CD14-positive monocyte (primary cell): Measurements from ENCODE around the gene FRMPD2. TPM values are rescaled to one million over a fixed set of nuclear protein-coding genes. Genes with fewer than 3 reads are reported as not detected.
A peak's percentile ranks its signal among the peaks of the same experiment; 100 is the strongest.

Experiments
- DNase-seq, 3 donors: peaks; one replicate each; pipeline ENCODE4 v3.0.0-alpha.2; 2011 to 2022
- H2AFZ ChIP-seq: 2 replicates; pipeline ENCODE4 v1.6.0; 2012; ENCODE audit warnings: mild to moderate bottlenecking, low read depth, low read length, inconsistent platforms; ENCODE audit not compliant: insufficient read depth, poor library complexity, severe bottlenecking
- H3K27ac ChIP-seq, 2 donors: 1 replicate in 1 of 2; 2 replicates in 1 of 2; pipeline ENCODE4 v1.5.1; 2012 to 2013; ENCODE audit warnings: low read length in 2 of 2, control low read depth in 1 of 2, inconsistent platforms in 1 of 2, low read depth in 1 of 2, mild to moderate bottlenecking in 1 of 2
- H3K27me3 ChIP-seq, 2 donors: one replicate each; pipeline versions ENCODE4 v1.6.0 to v1.6.1; 2011 to 2013; ENCODE audit warnings: low read length in 2 of 2; ENCODE audit not compliant: control insufficient read depth in 2 of 2, insufficient read depth in 2 of 2
- H3K36me3 ChIP-seq, 2 donors: replicated peaks in 1 of 2; 1 replicate in 1 of 2; 2 replicates in 1 of 2; pipeline versions ENCODE4 v1.5.1 to v1.6.1; 2012 to 2013; ENCODE audit warnings: low read length in 2 of 2, control low read depth in 1 of 2, inconsistent platforms in 1 of 2, mild to moderate bottlenecking in 1 of 2; ENCODE audit not compliant: insufficient read depth in 2 of 2, control insufficient read depth in 1 of 2
- H3K4me1 ChIP-seq, 2 donors: 1 replicate in 1 of 2; 2 replicates in 1 of 2; pipeline versions ENCODE4 v1.5.1 to v1.6.1; 2012 to 2013; ENCODE audit warnings: low read length in 2 of 2, control low read depth in 1 of 2, inconsistent platforms in 1 of 2, mild to moderate bottlenecking in 1 of 2, moderate library complexity in 1 of 2; ENCODE audit not compliant: insufficient read depth in 2 of 2, control insufficient read depth in 1 of 2
- H3K4me2 ChIP-seq: replicated peaks from 2 replicates; pipeline ENCODE3; 2012; ENCODE audit warnings: low read length, moderate library complexity, mild to moderate bottlenecking; ENCODE audit not compliant: poor library complexity, severe bottlenecking; ENCODE audit errors: extremely low read depth
- H3K4me3 ChIP-seq, 3 experiments: fragments of 200-600 bp in 1 of 3; sonication (generic) in 1 of 3; replicated peaks in 1 of 3; 1 replicate in 2 of 3; 2 replicates in 1 of 3; pipeline ENCODE4 v1.5.1; 2011 to 2013; ENCODE audit warnings: low read length in 3 of 3, mild to moderate bottlenecking in 3 of 3, control low read depth in 2 of 3, low read depth in 2 of 3, inconsistent platforms in 1 of 3, moderate library complexity in 1 of 3
- H3K79me2 ChIP-seq: 2 replicates; pipeline ENCODE4 v1.6.0; 2012; ENCODE audit warnings: mild to moderate bottlenecking, control low read depth, inconsistent platforms, low read length, moderate library complexity; ENCODE audit not compliant: insufficient read depth
- H3K9ac ChIP-seq: 2 replicates; pipeline ENCODE4 v1.6.0; 2017; ENCODE audit warnings: low read length, mild to moderate bottlenecking; ENCODE audit not compliant: insufficient read depth, poor library complexity, severe bottlenecking
- H3K9me3 ChIP-seq, 2 donors: replicated peaks in 1 of 2; 1 replicate in 1 of 2; 2 replicates in 1 of 2; pipeline versions ENCODE4 v1.5.1 to v1.6.1; 2012 to 2013; ENCODE audit warnings: low read length in 2 of 2, control low read depth in 1 of 2; ENCODE audit not compliant: control insufficient read depth in 1 of 2, insufficient read depth in 1 of 2
- H4K20me1 ChIP-seq: 2 replicates; pipeline ENCODE4 v1.6.0; 2012; ENCODE audit warnings: mild to moderate bottlenecking, low read length, control low read depth, moderate library complexity; ENCODE audit not compliant: insufficient read depth
- H3K27ac Mint-ChIP-seq, 7 donors: one replicate each; pipeline ENCODE4 v1.8.0; 2020; ENCODE audit warnings: mild to moderate bottlenecking in 7 of 7, mixed read lengths in 7 of 7, moderate library complexity in 6 of 7, inconsistent platforms in 2 of 7
- H3K27me3 Mint-ChIP-seq, 3 donors: one replicate each; pipeline ENCODE4 v1.8.0; 2021 to 2022; ENCODE audit warnings: low read depth in 3 of 3, mild to moderate bottlenecking in 3 of 3, mixed read lengths in 3 of 3, moderate library complexity in 3 of 3, inconsistent platforms in 1 of 3
- H3K36me3 Mint-ChIP-seq, 2 donors: one replicate each; pipeline ENCODE4 v1.8.0; 2020; ENCODE audit warnings: mixed read lengths in 2 of 2, inconsistent platforms in 1 of 2, mild to moderate bottlenecking in 1 of 2
- H3K4me1 Mint-ChIP-seq: one replicate; pipeline ENCODE4 v1.8.0; 2020; ENCODE audit warnings: mild to moderate bottlenecking, mixed read lengths
- H3K4me3 Mint-ChIP-seq, 2 donors: one replicate each; pipeline ENCODE4 v1.8.0; 2020; ENCODE audit warnings: mild to moderate bottlenecking in 2 of 2, mixed read lengths in 2 of 2, moderate library complexity in 1 of 2
- H3K9me3 Mint-ChIP-seq, 7 donors: one replicate each; pipeline ENCODE4 v1.8.0; 2020 to 2022; ENCODE audit warnings: mixed read lengths in 7 of 7, mild to moderate bottlenecking in 6 of 7, moderate library complexity in 6 of 7, inconsistent platforms in 2 of 7
- WGBS: methylation state at CpG from one replicate; pipeline ENCODE4 v1.1.5; 2013; ENCODE audit warnings: missing lambda C conversion rate; ENCODE audit not compliant: insufficient coverage; 5-methylcytosine and 5-hydroxymethylcytosine counted together
- intact Hi-C, 2 donors: fragments of 100-400 bp; cut with micrococcal nuclease; formaldehyde crosslinking; loops; one replicate each; pipeline versions ENCODE4 v1.15.0 to v1.15.1; 2023
- polyA plus RNA-seq, 3 donors: library from polyadenylated mRNA; depleted of rRNA in 1 of 3; unstranded in 2 of 3; stranded (reverse) in 1 of 3; fragments of 300-500 nt in 2 of 3; fragments of >200 nt in 1 of 3; fragmentation: Illumina TruSeq in 2 of 3; gene quantifications; 1 replicate in 2 of 3; 2 replicates in 1 of 3; pipeline ENCODE4 v1.2.3, GENCODE V29; 2012 to 2021
- TF ChIP-seq, protein P1 (sequence below): fragments of 200-600 bp; IDR thresholded peaks from one replicate; pipeline ENCODE4 v1.8.0; 2022; ENCODE audit warnings: antibody characterized with exemption, mild to moderate bottlenecking

The FRMPD2 gene
- polyA plus RNA-seq, 3 donors = not detected

DNA sequence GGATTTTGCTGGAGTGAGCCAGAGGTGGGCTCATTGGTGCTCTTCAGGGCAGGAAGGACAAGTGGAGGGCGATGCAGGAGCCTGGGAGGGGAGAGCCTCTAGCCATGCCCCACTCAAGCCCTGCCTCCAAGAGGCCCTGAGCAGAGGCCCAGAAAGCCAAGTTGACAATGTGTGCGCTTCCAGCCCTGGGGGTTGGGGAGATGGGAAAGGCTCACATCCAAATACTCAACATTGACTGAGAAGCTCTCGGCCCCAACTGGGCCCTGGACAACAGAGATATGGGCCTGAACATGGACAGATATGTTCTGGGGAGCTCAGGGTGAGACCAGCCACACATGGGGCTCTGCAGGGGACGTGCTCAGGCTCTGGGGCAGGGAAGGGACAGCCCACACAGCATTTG lies 39.0 kb downstream of the FRMPD2 start:
- intact Hi-C loops = no loop called here
- H3K27ac Mint-ChIP-seq = peak overlapping the region in 1 of 7 donors; percentile 17
- DNase-seq = no peak
- H3K9ac ChIP-seq = no peak overlapping the region
- no peak overlapping the region for H2AFZ ChIP-seq
- 88% methylated on average over 1 of the region's 4 CpGs for whole genome bisulfite sequencing
- H3K36me3 ChIP-seq = no peaks in the 10 kb centered on the region
- no peaks in the 10 kb centered on the region for H4K20me1 ChIP-seq
- no peaks in the 10 kb centered on the region for H3K4me1 Mint-ChIP-seq
- H3K79me2 ChIP-seq = no peaks in the 10 kb centered on the region
- H3K4me2 ChIP-seq = no peak overlapping the region
- no peaks in the 10 kb centered on the region for H3K9me3 ChIP-seq
- H3K27ac ChIP-seq = no peak overlapping the region
- peaks cover 0 to 8% (median 0%) of the 10 kb centered on the region in 3 donors for H3K27me3 Mint-ChIP-seq
- no peaks in the 10 kb centered on the region for H3K27me3 ChIP-seq
- H3K36me3 Mint-ChIP-seq = no peaks in the 10 kb centered on the region
- H3K4me3 ChIP-seq = no peak overlapping the region
- no peak overlapping the region for H3K4me3 Mint-ChIP-seq
- no peaks in the 10 kb centered on the region for H3K4me1 ChIP-seq
- TF ChIP-seq, protein P1, sequence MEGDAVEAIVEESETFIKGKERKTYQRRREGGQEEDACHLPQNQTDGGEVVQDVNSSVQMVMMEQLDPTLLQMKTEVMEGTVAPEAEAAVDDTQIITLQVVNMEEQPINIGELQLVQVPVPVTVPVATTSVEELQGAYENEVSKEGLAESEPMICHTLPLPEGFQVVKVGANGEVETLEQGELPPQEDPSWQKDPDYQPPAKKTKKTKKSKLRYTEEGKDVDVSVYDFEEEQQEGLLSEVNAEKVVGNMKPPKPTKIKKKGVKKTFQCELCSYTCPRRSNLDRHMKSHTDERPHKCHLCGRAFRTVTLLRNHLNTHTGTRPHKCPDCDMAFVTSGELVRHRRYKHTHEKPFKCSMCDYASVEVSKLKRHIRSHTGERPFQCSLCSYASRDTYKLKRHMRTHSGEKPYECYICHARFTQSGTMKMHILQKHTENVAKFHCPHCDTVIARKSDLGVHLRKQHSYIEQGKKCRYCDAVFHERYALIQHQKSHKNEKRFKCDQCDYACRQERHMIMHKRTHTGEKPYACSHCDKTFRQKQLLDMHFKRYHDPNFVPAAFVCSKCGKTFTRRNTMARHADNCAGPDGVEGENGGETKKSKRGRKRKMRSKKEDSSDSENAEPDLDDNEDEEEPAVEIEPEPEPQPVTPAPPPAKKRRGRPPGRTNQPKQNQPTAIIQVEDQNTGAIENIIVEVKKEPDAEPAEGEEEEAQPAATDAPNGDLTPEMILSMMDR = no peak
- H3K9me3 Mint-ChIP-seq = no peaks in the 10 kb centered on the region

DNA sequence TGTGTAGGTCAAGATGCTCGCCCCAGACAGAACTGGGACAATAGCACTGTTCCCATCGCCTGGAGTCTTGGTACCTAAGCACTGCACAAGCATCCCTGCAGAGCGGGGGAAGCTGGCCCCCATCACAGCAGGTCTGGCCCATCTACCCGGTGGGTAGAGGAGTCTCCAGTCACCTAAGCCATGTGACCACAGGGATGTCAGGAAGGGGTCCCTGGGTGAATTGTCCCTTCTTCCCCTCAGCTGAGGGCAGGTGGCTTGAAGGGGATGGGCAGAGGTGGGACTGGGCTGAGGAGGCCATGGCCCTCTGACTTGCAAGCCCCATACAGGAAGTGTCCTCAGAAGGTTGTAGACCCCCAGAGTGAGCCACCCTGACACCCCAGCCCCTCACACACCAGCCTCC lies 39.7 kb downstream of the FRMPD2 start:
- no peaks in the 10 kb centered on the region for H3K9me3 ChIP-seq
- H3K27ac ChIP-seq = no peak overlapping the region
- no peaks in the 10 kb centered on the region for H3K4me1 Mint-ChIP-seq
- peaks cover 0 to 8% (median 0%) of the 10 kb centered on the region in 3 donors for H3K27me3 Mint-ChIP-seq
- H3K4me2 ChIP-seq = no peak overlapping the region
- intact Hi-C loops = no loop called here
- no peak overlapping the region for H2AFZ ChIP-seq
- TF ChIP-seq, protein P1 = no peak
- no peaks in the 10 kb centered on the region for H3K36me3 Mint-ChIP-seq
- DNase-seq = no peak
- no peak overlapping the region for H3K9ac ChIP-seq
- H3K36me3 ChIP-seq = no peaks in the 10 kb centered on the region
- H3K4me1 ChIP-seq = no peaks in the 10 kb centered on the region
- H3K27me3 ChIP-seq = no peaks in the 10 kb centered on the region
- no peaks in the 10 kb centered on the region for H4K20me1 ChIP-seq
- no peak overlapping the region for H3K4me3 ChIP-seq
- WGBS = 100% methylated on average over 2 of the region's 4 CpGs
- no peak overlapping the region for H3K27ac Mint-ChIP-seq
- no peaks in the 10 kb centered on the region for H3K79me2 ChIP-seq
- no peaks in the 10 kb centered on the region for H3K9me3 Mint-ChIP-seq
- H3K4me3 Mint-ChIP-seq = no peak overlapping the region
